Ovary (tissue), 9 donors: ENCODE measurements around the gene GASK1A. TPM values are rescaled to one million over a fixed set of nuclear protein-coding genes. Genes with fewer than 3 reads are reported as not detected.
"Not testable (repeated sequence)": the region's sequence is repeated elsewhere in the genome, so short reads cannot be mapped to it uniquely, and the experiment has no call there.

Experiments used
- DNase-seq, 5 donors: peaks; one replicate each; pipeline ENCODE4 v3.0.0-alpha.2; 2019 to 2020
- H3K27ac ChIP-seq, 2 donors: fragments of 200-600 bp; one replicate each; pipeline versions ENCODE4 v1.5.1 to v1.8.0; 2019 to 2022
- H3K27me3 ChIP-seq: fragments of 200-600 bp; one replicate; pipeline ENCODE4 v1.8.0; 2022
- H3K36me3 ChIP-seq: fragments of 200-600 bp; sonication (generic); one replicate; pipeline ENCODE4 v1.5.1; 2019
- H3K4me1 ChIP-seq: one replicate; pipeline ENCODE4 v1.8.1; 2013; ENCODE audit warnings: mild to moderate bottlenecking, moderate library complexity; ENCODE audit not compliant: insufficient read depth
- H3K4me3 ChIP-seq: fragments of 200-600 bp; sonication (generic); one replicate; pipeline ENCODE4 v1.5.1; 2017
- H3K9me3 ChIP-seq, 2 donors: fragments of 200-600 bp in 1 of 2; sonication (generic) in 1 of 2; one replicate each; pipeline versions ENCODE4 v1.5.1 to v1.8.1; 2013 to 2019; ENCODE audit warnings: mild to moderate bottlenecking in 1 of 2, moderate library complexity in 1 of 2
- EP300 ChIP-seq: sonication (generic); formaldehyde crosslinking; IDR thresholded peaks from one replicate; pipeline ENCODE4 v1.6.1; 2017; ENCODE audit warnings: antibody characterized with exemption
- POLR2A ChIP-seq: fragments of 450-650 bp; IDR thresholded peaks from one replicate; pipeline ENCODE4 v1.6.1; 2017; ENCODE audit warnings: antibody characterized with exemption, mild to moderate bottlenecking, moderate library complexity
- WGBS, 3 donors: extraction: QIAGEN DNeasy Blood & Tissue Kit in 1 of 3; methylation state at CpG; one replicate each; pipeline versions ENCODE4 v1.1.5 to v1.1.7; 2013 to 2017; 5-methylcytosine and 5-hydroxymethylcytosine counted together
- intact Hi-C, 4 donors: fragments of 100-400 bp; cut with DNase I; formaldehyde crosslinking; loops; one replicate each; pipeline versions ENCODE4 v1.11.0 to v1.15.1; 2022 to 2023
- polyA plus RNA-seq, 2 donors: library from polyadenylated mRNA; stranded (reverse); fragments of 200-250 nt in 1 of 2; fragments of 350-450 nt in 1 of 2; fragmentation: Illumina TruSeq in 1 of 2; extraction: RNeasy Lipid Tissue Mini Kit (QIAGEN cat#74804) in 1 of 2; gene quantifications; one replicate each; pipeline ENCODE4 v1.2.3, GENCODE V29; 2013 to 2014
- total RNA-seq, 7 donors: library from RNA; depleted of rRNA in 2 of 7; stranded (reverse); fragments of >200 nt in 2 of 7; fragmentation: NEBNext Ultra II Directional in 3 of 7; extraction: Animal tissue kit (Norgen Biotek cat#: 25700) in 3 of 7; gene quantifications; one replicate each; pipeline versions ENCODE4 v1.1.0 to v1.2.4, GENCODE V29; 2016 to 2023
- TF ChIP-seq, protein P1 (sequence below), 3 donors: fragments of 450-650 bp in 2 of 3; fragments of 200-600 bp in 1 of 3; IDR thresholded peaks; one replicate each; pipeline versions ENCODE4 v1.5.1 to v1.8.0; 2016 to 2022; ENCODE audit warnings: antibody characterized with exemption in 3 of 3, mild to moderate bottlenecking in 1 of 3
- donor health status: DM: no; HTN: no; CAD: no; lungs with moderate emphysema.
- donor health status: DM: no; HTN: no; CAD: no.
- donor health status: Bipolar disorder and iron deficiency.
- donor health status: DM: yes; HTN: yes; CAD: no.
- donor health status: DM: no; HTN: no; CAD: no.
- donor health status: DM: yes; HTN: yes; CAD: no.

Gene GASK1A
- total and polyA plus RNA-seq, 9 donors, result 5.4 to 41.3 (median 19.4) TPM

DNA sequence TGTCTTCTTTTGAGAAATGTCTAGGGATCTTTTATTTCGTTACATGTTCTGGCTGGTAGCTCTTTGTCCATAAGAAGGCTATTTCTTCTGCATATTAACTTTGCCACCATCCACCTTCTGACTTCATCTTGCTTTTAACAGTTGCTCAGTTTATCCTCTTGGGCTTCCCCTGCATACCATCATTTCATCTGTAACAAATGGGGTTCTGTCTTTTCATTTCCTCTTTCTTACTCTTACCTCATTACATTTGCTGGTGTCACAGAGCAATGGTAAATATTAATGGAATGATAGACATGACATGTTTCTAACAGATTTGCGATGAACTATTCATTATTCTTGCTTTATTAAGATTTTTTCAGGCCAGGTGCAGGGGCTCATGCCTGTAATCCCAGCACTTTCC lies 62.4 kb downstream of the GASK1A start:
- intact Hi-C loops, result no loop called here
- H3K4me1 ChIP-seq, result peaks cover 3% of the 10 kb centered on the region
- H3K36me3 ChIP-seq, result no peaks in the 10 kb centered on the region
- no peak for DNase-seq
- TF ChIP-seq POLR2A (no peak), EP300 (no peak)
- TF ChIP-seq, protein P1, sequence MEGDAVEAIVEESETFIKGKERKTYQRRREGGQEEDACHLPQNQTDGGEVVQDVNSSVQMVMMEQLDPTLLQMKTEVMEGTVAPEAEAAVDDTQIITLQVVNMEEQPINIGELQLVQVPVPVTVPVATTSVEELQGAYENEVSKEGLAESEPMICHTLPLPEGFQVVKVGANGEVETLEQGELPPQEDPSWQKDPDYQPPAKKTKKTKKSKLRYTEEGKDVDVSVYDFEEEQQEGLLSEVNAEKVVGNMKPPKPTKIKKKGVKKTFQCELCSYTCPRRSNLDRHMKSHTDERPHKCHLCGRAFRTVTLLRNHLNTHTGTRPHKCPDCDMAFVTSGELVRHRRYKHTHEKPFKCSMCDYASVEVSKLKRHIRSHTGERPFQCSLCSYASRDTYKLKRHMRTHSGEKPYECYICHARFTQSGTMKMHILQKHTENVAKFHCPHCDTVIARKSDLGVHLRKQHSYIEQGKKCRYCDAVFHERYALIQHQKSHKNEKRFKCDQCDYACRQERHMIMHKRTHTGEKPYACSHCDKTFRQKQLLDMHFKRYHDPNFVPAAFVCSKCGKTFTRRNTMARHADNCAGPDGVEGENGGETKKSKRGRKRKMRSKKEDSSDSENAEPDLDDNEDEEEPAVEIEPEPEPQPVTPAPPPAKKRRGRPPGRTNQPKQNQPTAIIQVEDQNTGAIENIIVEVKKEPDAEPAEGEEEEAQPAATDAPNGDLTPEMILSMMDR (IDR thresholded peaks at IDR 0.05), result no peak
- no peak overlapping the region for H3K27ac ChIP-seq
- no peaks in the 10 kb centered on the region for H3K27me3 ChIP-seq
- H3K4me3 ChIP-seq, result no peak overlapping the region
- 96 to 98% (median 97%) methylated on average over 2 of the region's 2 CpGs for WGBS, 3 donors
- H3K9me3 ChIP-seq, result no peaks in the 10 kb centered on the region

DNA sequence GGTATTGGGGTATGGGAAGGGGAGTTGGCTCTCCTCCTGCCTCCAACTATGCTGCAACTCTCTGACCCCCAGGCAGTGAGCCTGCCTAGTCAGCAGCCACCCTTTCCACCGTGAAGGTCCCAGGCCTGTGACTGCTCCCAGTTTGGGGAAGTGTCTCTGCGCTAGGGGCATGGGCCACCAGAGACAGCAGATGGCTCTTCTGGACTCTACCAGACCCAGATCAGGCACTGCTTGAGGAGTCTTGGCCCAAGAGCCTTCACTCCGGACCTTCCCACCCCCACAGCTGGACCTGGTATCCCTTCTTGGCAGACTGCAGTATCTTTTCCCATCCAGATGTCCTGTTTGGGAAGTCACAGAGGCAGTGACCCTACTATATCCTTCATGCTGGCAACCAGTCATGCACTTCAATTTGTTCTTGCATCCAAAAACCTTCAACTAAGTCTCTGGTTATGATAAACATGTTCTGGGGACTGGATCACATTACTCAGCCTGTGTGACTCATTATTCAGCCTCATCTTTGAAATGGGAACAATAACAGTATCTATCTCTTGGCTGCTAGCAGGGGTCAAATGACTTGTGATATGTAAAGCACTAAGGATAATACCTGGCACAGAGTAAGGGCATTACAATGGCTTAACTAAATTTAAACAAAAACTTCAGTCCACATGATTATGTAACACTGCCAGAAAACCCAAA lies 64.1 kb downstream of the GASK1A start:
- Histone ChIP-seq H3K36me3 (no peaks in the 10 kb centered on the region), H3K9me3 (no peaks in the 10 kb centered on the region), H3K27me3 (no peaks in the 10 kb centered on the region), H3K4me3 (no peak overlapping the region), H3K27ac (no peak overlapping the region), H3K4me1 (peaks cover 3% of the 10 kb centered on the region)
- TF ChIP-seq POLR2A, result no peak
- no peak for TF ChIP-seq EP300
- TF ChIP-seq, protein P1 (IDR thresholded peaks at IDR 0.05), result no peak
- DNase-seq, result no peak
- intact Hi-C loops, result no loop called here
- 74 to 90% (median 82%) methylated on average over 3 of the region's 3 CpGs for WGBS, 3 donors

DNA sequence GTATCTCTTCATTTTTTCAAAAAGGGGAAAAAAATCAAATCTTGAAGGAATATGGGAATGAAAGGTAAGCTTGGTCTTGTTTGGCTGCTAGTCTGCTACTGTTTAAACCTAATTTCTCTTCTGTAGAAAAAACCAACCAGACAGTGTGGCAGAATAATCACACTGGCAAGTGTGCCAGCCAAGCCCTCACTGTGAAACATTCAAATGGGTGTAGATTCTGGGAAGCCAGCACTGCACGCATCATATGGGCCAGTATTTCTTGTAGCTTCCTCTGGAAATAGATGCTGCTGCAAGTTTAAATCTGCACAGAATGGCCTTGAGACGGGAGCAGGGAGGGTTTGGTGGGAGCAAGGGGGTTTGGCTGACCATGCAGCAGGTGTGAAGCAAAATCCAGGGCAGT lies 64.7 kb downstream of the GASK1A start:
- Histone ChIP-seq H3K27me3 (no peaks in the 10 kb centered on the region), H3K4me3 (no peak overlapping the region), H3K4me1 (peaks cover 3% of the 10 kb centered on the region), H3K36me3 (no peaks in the 10 kb centered on the region), H3K27ac (no peak overlapping the region), H3K9me3 (no peaks in the 10 kb centered on the region)
- TF ChIP-seq EP300 (no peak), POLR2A (no peak)
- TF ChIP-seq, protein P1 (IDR thresholded peaks at IDR 0.05), result no peak
- intact Hi-C loops, result no loop called here
- 85 to 87% (median 86%) methylated on average over 2 of the region's 2 CpGs for WGBS, 3 donors
- no peak for DNase-seq

DNA sequence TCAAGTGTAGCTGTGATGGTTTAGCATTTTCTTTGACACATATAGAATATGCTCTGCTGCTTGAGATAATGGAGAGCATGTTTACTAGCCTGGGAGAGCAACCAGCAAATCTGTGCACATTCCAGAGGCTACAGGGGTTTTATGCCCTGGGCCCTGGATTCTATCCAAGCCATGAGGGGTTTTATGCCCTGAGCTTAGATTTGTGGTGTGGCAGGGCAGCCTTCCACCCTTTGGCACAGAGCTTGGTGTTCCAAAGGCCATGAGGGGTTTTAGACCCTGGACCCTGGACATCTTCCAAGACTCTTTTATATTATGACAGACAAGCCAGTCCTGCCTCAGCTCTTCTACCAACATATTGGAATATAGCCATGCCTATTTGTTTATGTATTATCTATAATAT lies 66.0 kb downstream of the GASK1A start:
- H3K27me3 ChIP-seq, H3K36me3 ChIP-seq, H3K4me1 ChIP-seq, H3K9me3 ChIP-seq, H3K27ac ChIP-seq, DNase-seq, intact Hi-C loops, H3K4me3 ChIP-seq: not testable (repeated sequence)

DNA sequence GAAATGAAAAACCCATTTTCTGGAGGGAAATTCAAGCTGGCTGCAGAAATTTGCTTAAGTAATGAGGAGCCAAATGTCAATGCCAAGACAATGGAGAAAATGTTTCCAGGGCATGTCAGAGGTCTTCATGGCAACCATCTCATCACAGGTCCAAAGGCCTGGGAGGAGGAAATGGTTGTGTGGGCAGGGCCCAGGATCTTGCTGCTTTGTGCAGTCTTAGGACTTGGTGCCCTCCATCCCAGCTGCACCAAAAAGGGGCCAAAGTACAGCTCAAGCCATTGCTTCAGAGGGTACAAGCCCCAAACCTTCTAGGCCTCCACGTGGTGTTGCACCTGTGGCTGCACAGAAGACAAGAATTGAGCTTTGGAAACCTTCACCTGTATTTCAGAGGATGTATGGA lies 67.5 kb downstream of the GASK1A start:
- TF ChIP-seq POLR2A (no peak), EP300 (no peak)
- TF ChIP-seq, protein P1 (IDR thresholded peaks at IDR 0.05), result no peak
- WGBS, 3 donors, result 50 to 92% (median 58%) methylated on average over 1 of the region's 1 CpG

More for the DNA sequence above, 67.5 kb downstream of the GASK1A start:
- peaks cover 3% of the 10 kb centered on the region for H3K4me1 ChIP-seq
- H3K27ac ChIP-seq, result no peak overlapping the region
- H3K4me3 ChIP-seq, result no peak overlapping the region
- no peaks in the 10 kb centered on the region for H3K27me3 ChIP-seq
- no peaks in the 10 kb centered on the region for H3K36me3 ChIP-seq
- no peaks in the 10 kb centered on the region for H3K9me3 ChIP-seq
- no peak for DNase-seq
- intact Hi-C loops, result no loop called here
